OCI-LY7 (cell line): ENCODE measurements around the gene MPPED1.

Experiments used
- CTCF ChIP-seq: fragments of 200-600 bp; sonication (generic); conservative IDR thresholded peaks from 2 replicates; pipeline ENCODE4 v1.5.1; 2014; ENCODE audit warnings: mild to moderate bottlenecking, antibody characterized with exemption, low read length, moderate library complexity, mixed read lengths
- EZH2phosphoT487 ChIP-seq: fragments of 200-600 bp; sonication (generic); IDR thresholded peaks from 2 replicates; pipeline ENCODE4 v1.6.1; 2018; ENCODE audit warnings: low read depth, borderline replicate concordance, mild to moderate bottlenecking, mixed run types, antibody characterized with exemption, low read length, moderate library complexity, mixed read lengths

GRCh38 chr22:43487311-43488030 lies 75.7 kb downstream of the MPPED1 start:
- TF ChIP-seq CTCF (no peak), EZH2phosphoT487 (no peak)
